ENCODE data around the gene NBPF3.
"Not testable (repeated sequence)": the region's sequence is repeated elsewhere in the genome, so short reads cannot be mapped to it uniquely, and the experiment has no call there.

Gene NBPF3

DNA sequence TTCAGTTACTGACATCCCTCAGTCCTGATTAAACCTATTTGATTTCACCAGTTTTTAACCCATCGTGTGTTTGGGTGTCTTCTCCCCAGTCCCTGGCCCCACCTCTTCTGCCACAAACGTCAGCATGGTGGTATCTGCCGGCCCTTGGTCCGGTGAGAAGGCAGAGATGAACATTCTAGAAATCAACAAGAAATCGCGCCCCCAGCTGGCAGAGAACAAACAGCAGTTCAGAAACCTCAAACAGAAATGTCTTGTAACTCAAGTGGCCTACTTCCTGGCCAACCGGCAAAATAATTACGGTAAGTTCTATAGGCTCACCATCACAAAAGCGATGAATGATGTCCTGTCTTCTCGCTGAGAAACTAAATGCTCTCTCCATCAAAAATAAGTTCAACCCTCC, 28.7 kb downstream of the NBPF3 start:
- Histone ChIP-seq H3K27me3 (ENCODE audit: insufficient read depth, insufficient read length) (no peaks in the 10 kb centered on the region), H3K4me1 (ENCODE audit: insufficient read depth, insufficient read length) (no peaks in the 10 kb centered on the region), H3K4me3 (ENCODE audit: insufficient read length, low read depth) (no peak overlapping the region), H3K36me3 (ENCODE audit: insufficient read depth, insufficient read length, low read length) (no peaks in the 10 kb centered on the region), H3K9me3 (ENCODE audit: insufficient read depth, low read length) (no peaks in the 10 kb centered on the region), H3K9ac (ENCODE audit: insufficient read length, low read depth) (no peak overlapping the region)
- DNase-seq (ENCODE audit: low read depth, low spot score) = no peak
- no peak for TF ChIP-seq ZNF274 (IDR thresholded peaks at IDR 0.05; ENCODE audit: low read depth, low read length)
- TF ChIP-seq YY1 (IDR thresholded peaks at IDR 0.05; ENCODE audit: insufficient read depth, insufficient read length) = no peak
- TF ChIP-seq SUZ12 (IDR thresholded peaks at IDR 0.05; ENCODE audit: extremely low read depth, insufficient read depth, insufficient read length) = no peak

- Histone ChIP-seq H3K36me3 (ENCODE audit: insufficient read depth, insufficient read length, low read length) (no peaks in the 10 kb centered on the region), H3K9ac (ENCODE audit: insufficient read length, low read depth) (no peak overlapping the region), H3K4me3 (ENCODE audit: insufficient read length, low read depth) (no peak overlapping the region), H3K4me1 (ENCODE audit: insufficient read depth, insufficient read length) (no peaks in the 10 kb centered on the region), H3K9me3 (ENCODE audit: insufficient read depth, low read length) (no peaks in the 10 kb centered on the region), H3K27me3 (ENCODE audit: insufficient read depth, insufficient read length) (no peaks in the 10 kb centered on the region)
- TF ChIP-seq ZNF274 (IDR thresholded peaks at IDR 0.05; ENCODE audit: low read depth, low read length) (no peak), SUZ12 (IDR thresholded peaks at IDR 0.05; ENCODE audit: extremely low read depth, insufficient read depth, insufficient read length) (no peak), YY1 (IDR thresholded peaks at IDR 0.05; ENCODE audit: insufficient read depth, insufficient read length) (no peak)
- no peak for DNase-seq (ENCODE audit: low read depth, low spot score)
Measured at GRCh38 chr1:21469581-21469980, 29.6 kb downstream of the NBPF3 start.

DNA sequence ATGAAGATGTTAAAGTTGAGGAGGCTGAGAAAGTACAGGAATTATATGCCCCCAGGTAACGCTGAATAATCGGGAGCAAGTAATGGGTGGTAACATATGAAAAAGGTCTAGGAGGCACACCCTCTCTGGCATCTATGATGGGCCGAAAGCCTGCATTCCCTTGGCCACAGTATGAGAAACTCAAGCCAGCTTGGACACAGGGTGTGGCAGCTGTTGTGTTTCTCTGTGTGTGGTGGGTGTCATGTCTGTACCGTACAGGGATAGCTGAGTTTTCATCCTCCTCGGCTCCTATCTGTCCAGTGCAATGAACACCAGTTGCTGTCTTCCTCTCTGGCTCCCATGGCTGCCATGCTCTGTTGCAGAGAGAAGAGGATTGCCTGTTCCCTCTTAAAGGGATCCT, 32.9 kb downstream of the NBPF3 start:
- H3K4me1 ChIP-seq (ENCODE audit: insufficient read depth, insufficient read length) = no peaks in the 10 kb centered on the region
- H3K9ac ChIP-seq (ENCODE audit: insufficient read length, low read depth) = no peak overlapping the region
- no peaks in the 10 kb centered on the region for H3K27me3 ChIP-seq (ENCODE audit: insufficient read depth, insufficient read length)
- no peak overlapping the region for H3K4me3 ChIP-seq (ENCODE audit: insufficient read length, low read depth)
- peaks cover 1% of the 10 kb centered on the region for H3K36me3 ChIP-seq (ENCODE audit: insufficient read depth, insufficient read length, low read length)
- no peak for DNase-seq (ENCODE audit: low read depth, low spot score)
- H3K9me3 ChIP-seq (ENCODE audit: insufficient read depth, low read length) = no peaks in the 10 kb centered on the region
- TF ChIP-seq ZNF274 (IDR thresholded peaks at IDR 0.05; ENCODE audit: low read depth, low read length) = no peak
- TF ChIP-seq SUZ12 (IDR thresholded peaks at IDR 0.05; ENCODE audit: extremely low read depth, insufficient read depth, insufficient read length) = no peak
- TF ChIP-seq YY1 (IDR thresholded peaks at IDR 0.05; ENCODE audit: insufficient read depth, insufficient read length) = no peak

GRCh38 chr1:21478356-21478755, 38.4 kb downstream of the NBPF3 start:
- Histone ChIP-seq H3K4me3 (ENCODE audit: insufficient read length, low read depth) (no peak overlapping the region), H3K9me3 (ENCODE audit: insufficient read depth, low read length) (no peaks in the 10 kb centered on the region), H3K36me3 (ENCODE audit: insufficient read depth, insufficient read length, low read length) (peaks cover 9% of the 10 kb centered on the region), H3K4me1 (ENCODE audit: insufficient read depth, insufficient read length) (no peaks in the 10 kb centered on the region), H3K27me3 (ENCODE audit: insufficient read depth, insufficient read length) (no peaks in the 10 kb centered on the region), H3K9ac (ENCODE audit: insufficient read length, low read depth) (no peak overlapping the region)
- TF ChIP-seq YY1 (IDR thresholded peaks at IDR 0.05; ENCODE audit: insufficient read depth, insufficient read length) (no peak), ZNF274 (IDR thresholded peaks at IDR 0.05; ENCODE audit: low read depth, low read length) (no peak), SUZ12 (IDR thresholded peaks at IDR 0.05; ENCODE audit: extremely low read depth, insufficient read depth, insufficient read length) (no peak)
- no peak for DNase-seq (ENCODE audit: low read depth, low spot score)

- H3K9ac ChIP-seq (ENCODE audit: insufficient read length, low read depth); H3K27me3 ChIP-seq (ENCODE audit: insufficient read depth, insufficient read length); H3K36me3 ChIP-seq (ENCODE audit: insufficient read depth, insufficient read length, low read length); H3K4me1 ChIP-seq (ENCODE audit: insufficient read depth, insufficient read length); H3K4me3 ChIP-seq (ENCODE audit: insufficient read length, low read depth); DNase-seq (ENCODE audit: low read depth, low spot score); H3K9me3 ChIP-seq (ENCODE audit: insufficient read depth, low read length): not testable (repeated sequence)
Measured at GRCh38 chr1:21483881-21484280, 43.9 kb downstream of the NBPF3 start.

DNA sequence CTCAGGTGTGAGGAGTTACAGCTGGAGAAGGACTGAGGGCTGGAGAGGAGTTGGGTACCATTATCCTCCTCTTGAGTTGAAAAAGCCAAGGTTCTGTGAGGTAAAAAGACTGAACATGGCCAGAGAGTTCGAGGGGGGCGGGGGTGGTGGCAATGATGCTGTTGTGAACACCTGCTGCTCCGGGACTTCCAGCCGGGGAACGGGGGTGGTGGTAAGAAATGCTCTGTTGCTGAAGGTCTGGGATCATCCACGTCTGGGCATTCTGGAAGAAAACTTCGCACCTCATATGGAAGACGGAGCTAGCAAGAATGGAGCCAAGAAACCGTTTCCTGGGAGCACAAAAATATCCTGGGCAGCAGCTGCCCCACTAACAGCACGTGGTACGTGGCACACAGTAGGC, 49.2 kb downstream of the NBPF3 start:
- TF ChIP-seq SUZ12 (IDR thresholded peaks at IDR 0.05; ENCODE audit: extremely low read depth, insufficient read depth, insufficient read length) = no peak
- TF ChIP-seq YY1 (IDR thresholded peaks at IDR 0.05; ENCODE audit: insufficient read depth, insufficient read length) = no peak
- no peak for TF ChIP-seq ZNF274 (IDR thresholded peaks at IDR 0.05; ENCODE audit: low read depth, low read length)
- no peak for DNase-seq (ENCODE audit: low read depth, low spot score)
- no peak overlapping the region for H3K9ac ChIP-seq (ENCODE audit: insufficient read length, low read depth)
- H3K9me3 ChIP-seq (ENCODE audit: insufficient read depth, low read length) = peaks cover 9% of the 10 kb centered on the region; the same call in 1 of the 2 replicates
- H3K36me3 ChIP-seq (ENCODE audit: insufficient read depth, insufficient read length, low read length) = no peaks in the 10 kb centered on the region
- H3K4me3 ChIP-seq (ENCODE audit: insufficient read length, low read depth) = no peak overlapping the region
- H3K27me3 ChIP-seq (ENCODE audit: insufficient read depth, insufficient read length) = no peaks in the 10 kb centered on the region
- H3K4me1 ChIP-seq (ENCODE audit: insufficient read depth, insufficient read length) = no peaks in the 10 kb centered on the region

DNA sequence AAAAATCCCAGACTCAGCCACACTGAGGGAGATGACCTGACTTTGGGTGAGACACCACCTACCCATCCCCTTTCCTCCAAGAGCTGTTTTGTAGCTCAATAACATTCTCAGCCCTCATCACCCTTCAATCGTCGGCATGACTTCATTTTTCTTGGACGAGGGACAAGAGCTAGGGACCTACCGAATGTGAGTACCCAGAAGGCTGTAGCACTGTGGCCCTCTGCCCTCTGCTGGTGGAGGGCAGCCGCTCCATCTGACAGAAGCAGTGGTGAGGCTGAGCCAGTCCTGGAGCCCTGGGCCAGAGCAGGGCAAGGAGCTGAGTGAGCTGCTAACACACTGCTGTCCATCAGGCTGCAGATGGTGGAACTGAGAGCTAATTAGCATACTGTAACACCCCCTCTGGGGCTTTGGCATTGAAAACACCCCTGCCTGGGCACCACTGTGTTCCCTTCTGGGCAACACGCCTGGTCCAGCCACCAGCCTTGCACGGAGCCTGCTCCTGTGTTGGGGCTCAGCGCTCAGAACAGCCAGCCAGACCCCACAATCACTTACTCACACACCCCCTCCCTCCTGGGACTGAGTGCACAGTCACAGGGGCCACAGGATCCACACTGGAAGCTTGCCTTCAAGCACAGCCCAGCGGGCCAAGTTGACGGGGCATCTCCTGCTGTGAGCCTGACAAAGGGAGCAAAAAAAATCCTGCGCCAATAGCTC, 51.0 kb downstream of the NBPF3 start:
- Histone ChIP-seq H3K9ac (ENCODE audit: insufficient read length, low read depth) (no peak overlapping the region), H3K4me1 (ENCODE audit: insufficient read depth, insufficient read length) (no peaks in the 10 kb centered on the region), H3K27me3 (ENCODE audit: insufficient read depth, insufficient read length) (no peaks in the 10 kb centered on the region), H3K36me3 (ENCODE audit: insufficient read depth, insufficient read length, low read length) (no peaks in the 10 kb centered on the region), H3K9me3 (ENCODE audit: insufficient read depth, low read length) (peaks cover 9% of the 10 kb centered on the region; the same call in 1 of the 2 replicates), H3K4me3 (ENCODE audit: insufficient read length, low read depth) (no peak overlapping the region)
- TF ChIP-seq ZNF274 (IDR thresholded peaks at IDR 0.05; ENCODE audit: low read depth, low read length) = no peak
- no peak for TF ChIP-seq YY1 (IDR thresholded peaks at IDR 0.05; ENCODE audit: insufficient read depth, insufficient read length)
- no peak for TF ChIP-seq SUZ12 (IDR thresholded peaks at IDR 0.05; ENCODE audit: extremely low read depth, insufficient read depth, insufficient read length)
- no peak for DNase-seq (ENCODE audit: low read depth, low spot score)
